ENCODE data around the gene APOB. TPM values are rescaled to one million over a fixed set of nuclear protein-coding genes. Genes with fewer than 3 reads are reported as not detected.

APOB gene
- total and polyA plus RNA-seq, 2 of the 13 experiments (the other 11 are each of a cell fraction or from before 2014, with no cell fraction given) = 1,569 to 2,515 TPM

GRCh38 chr2:21041943-21042707 is 1.7 kb downstream of the APOB start (continued):
- TF ChIP-seq ZNF18 (CRISPR knock-in tag; IDR thresholded peaks at IDR 0.05; ENCODE audit: insufficient replicate concordance) = peak; percentile 55
- 0 out of 2 replicates have a peak, but pooled peaks have one; percentile 19 for TF ChIP-seq ZNF44 (CRISPR knock-in tag; IDR thresholded peaks at IDR 0.05)
- TF ChIP-seq PPARG (CRISPR knock-in tag; conservative IDR thresholded peaks at IDR 0.05) = no peak; the same call in 1 of the 2 replicates
- TF ChIP-seq HDAC2 (CRISPR knock-in tag; IDR thresholded peaks at IDR 0.05) = peak; percentile 76; the same call in 1 of the 2 replicates
- TF ChIP-seq ZNF549 (CRISPR knock-in tag; IDR thresholded peaks at IDR 0.05) = 0 out of 2 replicates have a peak, but pooled peaks have one; percentile 59
- no peak for TF ChIP-seq ZHX2 (IDR thresholded peaks at IDR 0.05; ENCODE audit: low read depth)
- peak; percentile 84 for TF ChIP-seq ZHX2 (CRISPR knock-in tag; IDR thresholded peaks at IDR 0.05; ENCODE audit: borderline replicate concordance)
- peak; percentile 92 for TF ChIP-seq KLF6 (CRISPR knock-in tag; IDR thresholded peaks at IDR 0.05)
- peak; percentile 81; the same call in 1 of the 2 replicates for TF ChIP-seq AKAP8 (CRISPR knock-in tag; IDR thresholded peaks at IDR 0.05)
- peak; percentile 64 for TF ChIP-seq TAF1 (CRISPR knock-in tag; IDR thresholded peaks at IDR 0.05)
- TF ChIP-seq BORCS8-MEF2B (CRISPR knock-in tag; IDR thresholded peaks at IDR 0.05) = peak; percentile 93
- peak; percentile 25 for TF ChIP-seq ZNF329 (CRISPR knock-in tag; IDR thresholded peaks at IDR 0.05; ENCODE audit: low read depth)
- TF ChIP-seq ZBTB2 (CRISPR knock-in tag; IDR thresholded peaks at IDR 0.05; ENCODE audit: low read depth) = peak; percentile 65; the same call in 1 of the 2 replicates
- peak; percentile 49; the same call in 1 of the 2 replicates for TF ChIP-seq GMEB1 (CRISPR knock-in tag; IDR thresholded peaks at IDR 0.05; ENCODE audit: borderline replicate concordance)
- peak; percentile 46; the same call in 1 of the 2 replicates for TF ChIP-seq ZNF275 (CRISPR knock-in tag; IDR thresholded peaks at IDR 0.05; ENCODE audit: borderline replicate concordance)
- peak; percentile 82 for TF ChIP-seq KDM4B (CRISPR knock-in tag; IDR thresholded peaks at IDR 0.05)

Data from HepG2 (cell line).